ENCODE data around the gene CDKN2B.

DNA sequence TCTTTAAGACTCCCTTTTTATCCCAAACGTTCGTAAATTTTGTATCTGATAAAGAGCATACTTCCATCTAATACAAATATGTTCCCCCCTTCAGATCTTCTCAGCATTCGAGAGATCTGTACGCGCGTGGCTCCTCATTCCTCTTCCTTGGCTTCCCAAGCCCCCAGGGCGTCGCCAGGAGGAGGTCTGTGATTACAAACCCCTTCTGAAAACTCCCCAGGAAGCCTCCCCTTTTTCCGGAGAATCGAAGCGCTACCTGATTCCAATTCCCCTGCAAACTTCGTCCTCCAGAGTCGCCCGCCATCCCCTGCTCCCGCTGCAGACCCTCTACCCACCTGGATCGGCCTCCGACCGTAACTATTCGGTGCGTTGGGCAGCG lies 34.8 kb downstream of the CDKN2B start:
- TF ChIP-seq, protein P1, sequence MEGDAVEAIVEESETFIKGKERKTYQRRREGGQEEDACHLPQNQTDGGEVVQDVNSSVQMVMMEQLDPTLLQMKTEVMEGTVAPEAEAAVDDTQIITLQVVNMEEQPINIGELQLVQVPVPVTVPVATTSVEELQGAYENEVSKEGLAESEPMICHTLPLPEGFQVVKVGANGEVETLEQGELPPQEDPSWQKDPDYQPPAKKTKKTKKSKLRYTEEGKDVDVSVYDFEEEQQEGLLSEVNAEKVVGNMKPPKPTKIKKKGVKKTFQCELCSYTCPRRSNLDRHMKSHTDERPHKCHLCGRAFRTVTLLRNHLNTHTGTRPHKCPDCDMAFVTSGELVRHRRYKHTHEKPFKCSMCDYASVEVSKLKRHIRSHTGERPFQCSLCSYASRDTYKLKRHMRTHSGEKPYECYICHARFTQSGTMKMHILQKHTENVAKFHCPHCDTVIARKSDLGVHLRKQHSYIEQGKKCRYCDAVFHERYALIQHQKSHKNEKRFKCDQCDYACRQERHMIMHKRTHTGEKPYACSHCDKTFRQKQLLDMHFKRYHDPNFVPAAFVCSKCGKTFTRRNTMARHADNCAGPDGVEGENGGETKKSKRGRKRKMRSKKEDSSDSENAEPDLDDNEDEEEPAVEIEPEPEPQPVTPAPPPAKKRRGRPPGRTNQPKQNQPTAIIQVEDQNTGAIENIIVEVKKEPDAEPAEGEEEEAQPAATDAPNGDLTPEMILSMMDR (IDR thresholded peaks at IDR 0.05) = no peak
- TF ChIP-seq POLR2A (IDR thresholded peaks at IDR 0.05) = no peak
- TF ChIP-seq EP300 (IDR thresholded peaks at IDR 0.05) = no peak
- no peak for TF ChIP-seq POLR2AphosphoS5 (IDR thresholded peaks at IDR 0.05)

Measured in upper lobe of left lung (tissue), 4 donors.